Adrenal gland (tissue), 12 donors: Measurements from ENCODE around the gene NAALADL2. TPM values are rescaled to one million over a fixed set of nuclear protein-coding genes. Genes with fewer than 3 reads are reported as not detected.
A peak's percentile ranks its signal among the peaks of the same experiment; 100 is the strongest.

Experiments used
- DNase-seq, 7 donors: peaks; one replicate each; pipeline ENCODE4 v3.0.0-alpha.2; 2019 to 2020
- H3K27ac ChIP-seq, 5 donors: fragments of 200-600 bp; sonication (generic) in 4 of 5; 1 replicate in 3 of 5; 2 replicates in 2 of 5; pipeline versions ENCODE4 v1.5.1 to v1.8.0; 2016 to 2020; ENCODE audit warnings: mild to moderate bottlenecking in 1 of 5
- H3K27me3 ChIP-seq: fragments of 200-600 bp; 2 replicates; pipeline ENCODE4 v1.8.0; 2021
- H3K36me3 ChIP-seq, 2 donors: fragments of 200-600 bp; replicated peaks in 1 of 2; 1 replicate in 1 of 2; 2 replicates in 1 of 2; pipeline versions ENCODE4 v1.5.1 to v1.8.0; 2018 to 2022
- H3K4me1 ChIP-seq, 2 donors: fragments of 200-600 bp; replicated peaks in 1 of 2; 1 replicate in 1 of 2; 2 replicates in 1 of 2; pipeline versions ENCODE4 v1.5.1 to v1.8.0; 2018 to 2021
- H3K4me3 ChIP-seq, 4 donors: fragments of 200-600 bp; sonication (generic) in 3 of 4; one replicate each; pipeline ENCODE4 v1.5.1; 2016 to 2018
- H3K9me3 ChIP-seq, 3 donors: fragments of 200-600 bp; sonication (generic) in 1 of 3; replicated peaks in 1 of 3; 1 replicate in 2 of 3; 2 replicates in 1 of 3; pipeline versions ENCODE4 v1.5.1 to v1.8.0; 2016 to 2021
- POLR2A ChIP-seq, 2 donors: fragments of 450-650 bp; IDR thresholded peaks; one replicate each; pipeline ENCODE4 v1.6.1; 2017; ENCODE audit warnings: antibody characterized with exemption in 2 of 2, mild to moderate bottlenecking in 2 of 2, moderate library complexity in 1 of 2
- WGBS, 4 donors: extraction: QIAGEN DNeasy Blood & Tissue Kit in 2 of 4; methylation state at CpG; one replicate each; pipeline versions ENCODE4 v1.1.5 to v1.1.7; 2013 to 2017; 5-methylcytosine and 5-hydroxymethylcytosine counted together
- intact Hi-C, 2 donors: fragments of 100-400 bp; cut with DNase I; formaldehyde crosslinking; loops; one replicate each; pipeline versions ENCODE4 v1.14.1 to v1.15.0; 2022 to 2023
- polyA plus RNA-seq, 3 donors: library from polyadenylated mRNA; stranded (reverse); fragments of 200-250 nt in 2 of 3; fragments of 350-450 nt in 1 of 3; fragmentation: Illumina TruSeq in 1 of 3; extraction: RNeasy Lipid Tissue Mini Kit (QIAGEN cat#74804) in 1 of 3; gene quantifications; one replicate each; pipeline ENCODE4 v1.2.3, GENCODE V29; 2013 to 2014
- total RNA-seq, 9 donors: library from RNA; depleted of rRNA in 4 of 9; stranded (reverse); fragments of >200 nt in 4 of 9; fragments of 120-200 nt in 1 of 9; fragmentation: NEBNext Ultra II Directional in 1 of 9; extraction: Animal tissue kit (Norgen Biotek cat#: 25700) in 1 of 9; gene quantifications; one replicate each; pipeline versions ENCODE4 v1.1.0 to v1.2.4, GENCODE V29; 2013 to 2023
- TF ChIP-seq, protein P1 (sequence below), 6 experiments: fragments of 450-650 bp in 4 of 6; fragments of 200-600 bp in 2 of 6; sonication (generic) in 1 of 6; IDR thresholded peaks; 1 replicate in 5 of 6; 2 replicates in 1 of 6; pipeline versions ENCODE4 v1.5.1 to v1.8.0; 2016 to 2021; ENCODE audit warnings: antibody characterized with exemption in 6 of 6, mild to moderate bottlenecking in 2 of 6, moderate library complexity in 1 of 6
- donor health status: healthy with polysubstance abuse.
- donor health status: Bipolar disorder and iron deficiency.
- donor health status: DM: yes; HTN: yes; CAD: no.
- donor health status: DM: no; HTN: no; CAD: no.
- donor health status: DM: no; HTN: no; CAD: no.
- donor health status: DM: yes; HTN: yes; CAD: no.

The NAALADL2 gene
- total and polyA plus RNA-seq, 12 donors = 0.24 to 7.8 (median 4.8) TPM

DNA sequence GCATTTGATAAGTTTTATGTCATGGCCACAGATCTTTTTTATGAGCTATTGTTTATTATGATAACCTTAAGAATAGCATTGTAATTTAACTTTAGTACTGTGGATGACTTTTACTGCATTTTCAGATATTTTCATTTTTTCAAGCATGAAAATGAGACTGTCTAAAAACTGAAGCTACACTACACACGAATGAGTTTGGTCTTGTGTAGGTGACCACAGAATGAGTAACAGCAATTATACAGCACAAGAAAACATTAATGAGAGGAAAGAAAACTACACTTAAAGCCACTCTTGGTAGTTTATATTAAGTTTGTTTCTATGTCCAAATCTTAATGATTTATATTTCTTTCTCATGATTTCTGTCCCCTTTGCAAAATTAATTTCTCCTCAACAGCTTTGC lies 809.2 kb downstream of the NAALADL2 start:
- Histone ChIP-seq H3K4me1 (no peaks in the 10 kb centered on the region), H3K27me3 (no peaks in the 10 kb centered on the region), H3K9me3 (peaks cover 0 to 4% (median 0%) of the 10 kb centered on the region in 3 donors), H3K4me3 (no peak overlapping the region), H3K27ac (no peak overlapping the region), H3K36me3 (no peaks in the 10 kb centered on the region)
- TF ChIP-seq, protein P1, sequence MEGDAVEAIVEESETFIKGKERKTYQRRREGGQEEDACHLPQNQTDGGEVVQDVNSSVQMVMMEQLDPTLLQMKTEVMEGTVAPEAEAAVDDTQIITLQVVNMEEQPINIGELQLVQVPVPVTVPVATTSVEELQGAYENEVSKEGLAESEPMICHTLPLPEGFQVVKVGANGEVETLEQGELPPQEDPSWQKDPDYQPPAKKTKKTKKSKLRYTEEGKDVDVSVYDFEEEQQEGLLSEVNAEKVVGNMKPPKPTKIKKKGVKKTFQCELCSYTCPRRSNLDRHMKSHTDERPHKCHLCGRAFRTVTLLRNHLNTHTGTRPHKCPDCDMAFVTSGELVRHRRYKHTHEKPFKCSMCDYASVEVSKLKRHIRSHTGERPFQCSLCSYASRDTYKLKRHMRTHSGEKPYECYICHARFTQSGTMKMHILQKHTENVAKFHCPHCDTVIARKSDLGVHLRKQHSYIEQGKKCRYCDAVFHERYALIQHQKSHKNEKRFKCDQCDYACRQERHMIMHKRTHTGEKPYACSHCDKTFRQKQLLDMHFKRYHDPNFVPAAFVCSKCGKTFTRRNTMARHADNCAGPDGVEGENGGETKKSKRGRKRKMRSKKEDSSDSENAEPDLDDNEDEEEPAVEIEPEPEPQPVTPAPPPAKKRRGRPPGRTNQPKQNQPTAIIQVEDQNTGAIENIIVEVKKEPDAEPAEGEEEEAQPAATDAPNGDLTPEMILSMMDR (IDR thresholded peaks at IDR 0.05) = no peak
- no peak for TF ChIP-seq POLR2A (IDR thresholded peaks at IDR 0.05)
- DNase-seq = no peak
- intact Hi-C loops = no loop called here
- WGBS, 4 donors = 55 to 72% (median 66%) methylated on average over 1 of the region's 1 CpG

DNA sequence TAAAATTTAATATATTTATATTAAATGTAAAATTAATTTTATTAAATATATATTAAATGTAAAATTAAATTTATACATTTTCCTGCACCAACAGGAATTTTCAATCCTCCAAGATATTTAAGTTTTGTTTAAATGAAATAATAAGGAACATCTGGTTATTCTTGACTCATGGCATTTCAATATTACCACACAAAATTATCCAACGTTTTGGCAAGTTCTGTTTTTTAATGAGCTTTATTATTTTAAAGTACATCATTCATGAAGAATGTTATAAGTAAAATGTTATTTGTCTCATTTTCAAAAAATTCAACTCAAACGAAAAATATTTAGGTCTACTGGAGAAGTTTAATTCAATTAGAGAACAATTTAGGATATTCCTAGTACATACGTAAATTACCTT lies 811.4 kb downstream of the NAALADL2 start:
- TF ChIP-seq, protein P1 (IDR thresholded peaks at IDR 0.05) = no peak
- TF ChIP-seq POLR2A (IDR thresholded peaks at IDR 0.05) = no peak
- Histone ChIP-seq H3K4me1 (no peaks in the 10 kb centered on the region), H3K9me3 (peaks cover 0 to 4% (median 0%) of the 10 kb centered on the region in 3 donors), H3K27me3 (no peaks in the 10 kb centered on the region), H3K4me3 (no peak overlapping the region), H3K27ac (no peak overlapping the region), H3K36me3 (no peaks in the 10 kb centered on the region)
- 81 to 90% (median 84%) methylated on average over 3 of the region's 3 CpGs for WGBS, 4 donors
- intact Hi-C loops = no loop called here
- no peak for DNase-seq

DNA sequence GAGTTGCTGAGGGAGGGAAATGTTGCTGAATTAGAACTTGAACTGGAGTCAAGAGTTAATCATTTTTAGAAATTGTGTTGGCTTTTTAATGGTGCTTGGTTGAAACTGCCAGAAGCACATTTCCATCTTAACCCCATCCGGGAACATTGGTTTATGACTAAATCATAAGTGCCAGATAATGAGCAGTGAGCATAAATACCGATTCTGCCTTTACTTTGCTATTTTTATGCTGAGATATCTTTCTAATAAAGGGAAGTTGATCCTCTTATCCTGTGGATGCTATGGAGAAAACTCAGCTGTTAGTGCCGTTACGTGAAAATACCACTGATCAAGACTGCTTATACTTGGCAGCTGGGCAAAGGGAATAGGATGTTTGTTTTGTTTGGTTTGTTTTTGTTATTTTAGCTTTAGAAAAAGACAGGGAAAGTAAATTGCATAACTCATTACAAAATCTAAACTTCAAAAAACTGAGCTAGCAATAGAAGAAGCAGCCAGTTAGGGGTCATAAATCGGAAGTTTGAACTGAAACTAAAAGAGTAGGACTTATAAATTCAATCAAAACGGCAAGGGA lies 813.1 kb downstream of the NAALADL2 start:
- no peaks in the 10 kb centered on the region for H3K36me3 ChIP-seq
- intact Hi-C loops = no loop called here
- no peaks in the 10 kb centered on the region for H3K27me3 ChIP-seq
- DNase-seq = no peak
- H3K27ac ChIP-seq = no peak overlapping the region
- H3K4me1 ChIP-seq = no peaks in the 10 kb centered on the region
- 32 to 42% (median 36%) methylated on average over 6 of the region's 6 CpGs for WGBS, 4 donors
- peak overlapping the region in 1 of 4 donors; percentile 35 for H3K4me3 ChIP-seq
- H3K9me3 ChIP-seq = peaks cover 0 to 4% (median 0%) of the 10 kb centered on the region in 3 donors
- TF ChIP-seq, protein P1 (IDR thresholded peaks at IDR 0.05) = no peak
- no peak for TF ChIP-seq POLR2A (IDR thresholded peaks at IDR 0.05)

DNA sequence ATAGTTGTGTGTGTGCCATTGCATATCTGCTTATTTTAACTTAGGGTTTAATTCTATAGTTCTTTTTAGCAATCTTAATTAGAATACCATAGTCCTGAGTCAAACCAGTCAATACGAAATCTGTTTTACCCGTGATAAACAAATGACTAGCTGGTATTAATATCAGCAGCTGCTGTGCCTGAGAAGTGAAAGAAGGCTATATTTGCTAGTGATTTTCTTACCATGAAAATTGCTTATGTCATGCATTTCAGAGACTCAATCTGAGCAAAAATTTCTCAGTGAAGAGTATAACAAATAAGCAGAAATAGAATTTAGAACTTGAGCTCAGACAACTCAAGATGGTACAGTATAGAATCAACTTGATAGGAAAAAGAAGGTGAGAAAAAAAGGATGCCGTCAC lies 820.4 kb downstream of the NAALADL2 start:
- WGBS, 4 donors = 83 to 89% (median 86%) methylated on average over 3 of the region's 3 CpGs
- no peaks in the 10 kb centered on the region for H3K27me3 ChIP-seq
- no peak overlapping the region for H3K27ac ChIP-seq
- TF ChIP-seq, protein P1 (IDR thresholded peaks at IDR 0.05) = no peak
- TF ChIP-seq POLR2A (IDR thresholded peaks at IDR 0.05) = no peak
- no peak for DNase-seq
- H3K4me3 ChIP-seq = no peak overlapping the region
- peaks cover 0 to 9% (median 6%) of the 10 kb centered on the region in 3 donors for H3K9me3 ChIP-seq
- H3K36me3 ChIP-seq = no peaks in the 10 kb centered on the region
- no peaks in the 10 kb centered on the region for H3K4me1 ChIP-seq
- intact Hi-C loops = no loop called here
